Progenitor cell of endocrine pancreas (in vitro differentiated cells): Measurements from ENCODE around the gene HSD17B8. TPM values are rescaled to one million over a fixed set of nuclear protein-coding genes. Genes with fewer than 3 reads are reported as not detected.

Source experiments
- DNase-seq: peaks from one replicate; pipeline ENCODE4 v3.0.0; 2021; ENCODE audit warnings: low spot score; ENCODE audit not compliant: unreplicated experiment
- H3K27ac Mint-ChIP-seq: 2 replicates; pipeline ENCODE4 v1.8.0; 2021; ENCODE audit warnings: mild to moderate bottlenecking, moderate library complexity, mixed read lengths
- H3K27me3 Mint-ChIP-seq: 2 replicates; pipeline ENCODE4 v1.8.0; 2021; ENCODE audit warnings: mixed read lengths
- H3K36me3 Mint-ChIP-seq: 2 replicates; pipeline ENCODE4 v1.8.0; 2022; ENCODE audit warnings: mixed read lengths; ENCODE audit not compliant: insufficient read depth
- H3K4me1 Mint-ChIP-seq: 2 replicates; pipeline ENCODE4 v1.8.0; 2021; ENCODE audit warnings: low read depth, mixed read lengths
- H3K4me3 Mint-ChIP-seq: 2 replicates; pipeline ENCODE4 v1.8.0; 2021; ENCODE audit warnings: low read depth, mild to moderate bottlenecking, moderate library complexity, mixed read lengths
- H3K9me3 Mint-ChIP-seq: 2 replicates; pipeline ENCODE4 v1.8.0; 2021; ENCODE audit warnings: low read depth, mixed read lengths
- CTCF ChIP-seq: fragments of 200-600 bp; sonication (generic); IDR thresholded peaks from one replicate; pipeline ENCODE4 v1.5.0; 2021; ENCODE audit warnings: antibody characterized with exemption, mild to moderate bottlenecking; ENCODE audit not compliant: unreplicated experiment
- total RNA-seq: library from RNA; stranded (reverse); gene quantifications from 2 replicates; pipeline ENCODE4 v1.2.1, GENCODE V29; 2021

The HSD17B8 gene
- total RNA-seq, 1 donor from 2014 or later = 9.2 TPM

- no peaks in the 10 kb centered on the region for H3K9me3 Mint-ChIP-seq
- peak overlapping the region; percentile 52 for H3K27ac Mint-ChIP-seq
- H3K27me3 Mint-ChIP-seq = peaks cover 3% of the 10 kb centered on the region
- peaks cover 36% of the 10 kb centered on the region for H3K4me1 Mint-ChIP-seq
- no peak for DNase-seq
- H3K36me3 Mint-ChIP-seq = peaks cover 18% of the 10 kb centered on the region
- no peak for TF ChIP-seq CTCF
- peak overlapping the region; percentile 89 for H3K4me3 Mint-ChIP-seq
Observed at GRCh38 chr6:33206027-33206863, 1.8 kb downstream of the HSD17B8 start.

GRCh38 chr6:33206864-33207551 is 2.6 kb downstream of the HSD17B8 start:
- H3K27ac Mint-ChIP-seq = no peak overlapping the region

GRCh38 chr6:33207552-33208090 is 3.2 kb downstream of the HSD17B8 start:
- peaks cover 28% of the 10 kb centered on the region for H3K4me1 Mint-ChIP-seq
- peaks cover 18% of the 10 kb centered on the region for H3K36me3 Mint-ChIP-seq
- H3K27me3 Mint-ChIP-seq = peaks cover 11% of the 10 kb centered on the region
- no peak for TF ChIP-seq CTCF
- no peak for DNase-seq
- H3K27ac Mint-ChIP-seq = peak overlapping the region; percentile 98
- no peaks in the 10 kb centered on the region for H3K9me3 Mint-ChIP-seq
- H3K4me3 Mint-ChIP-seq = peak overlapping the region; percentile 96

More at GRCh38 chr6:33206864-33207551, 2.6 kb downstream of the HSD17B8 start:
- TF ChIP-seq CTCF = no peak
- Mint-ChIP-seq H3K9me3 (no peaks in the 10 kb centered on the region), H3K4me1 (peaks cover 30% of the 10 kb centered on the region), H3K4me3 (peak overlapping the region; percentile 96), H3K27me3 (peaks cover 5% of the 10 kb centered on the region), H3K36me3 (peaks cover 19% of the 10 kb centered on the region)
- no peak for DNase-seq

- Mint-ChIP-seq H3K27me3 (peaks cover 18% of the 10 kb centered on the region), H3K9me3 (no peaks in the 10 kb centered on the region), H3K4me1 (peaks cover 31% of the 10 kb centered on the region), H3K27ac (peak within 1 kb of the TSS; percentile 98), H3K36me3 (peaks cover 11% of the 10 kb centered on the region), H3K4me3 (peak within 1 kb of the TSS; percentile 96)
- peak; percentile 67 for DNase-seq
- no peak for TF ChIP-seq CTCF
Observed at GRCh38 chr6:33208091-33208967, 3.9 kb downstream of the HSD17B8 start, which contains the start of gene RING1. Gene RING1 (plus strand): TSS chr6:33208500. CDS start chr6:33208823, 323 bp downstream.

GRCh38 chr6:33209856-33210255 is 5.4 kb downstream of the HSD17B8 start:
- Mint-ChIP-seq H3K4me1 (peaks cover 30% of the 10 kb centered on the region), H3K4me3 (peak overlapping the region; percentile 96), H3K27me3 (peaks cover 33% of the 10 kb centered on the region), H3K9me3 (no peaks in the 10 kb centered on the region), H3K27ac (no peak overlapping the region), H3K36me3 (peaks cover 11% of the 10 kb centered on the region)
- DNase-seq = no peak
- TF ChIP-seq CTCF = no peak
